Measurements from ENCODE around the gene CAPZB. TPM values are rescaled to one million over a fixed set of nuclear protein-coding genes. Genes with fewer than 3 reads are reported as not detected.

The CAPZB gene
- total and polyA plus RNA-seq, 2 donors (not counting 3 experiments of a cell fraction or from before 2014, with no cell fraction given), result 196 to 347 TPM

DNA sequence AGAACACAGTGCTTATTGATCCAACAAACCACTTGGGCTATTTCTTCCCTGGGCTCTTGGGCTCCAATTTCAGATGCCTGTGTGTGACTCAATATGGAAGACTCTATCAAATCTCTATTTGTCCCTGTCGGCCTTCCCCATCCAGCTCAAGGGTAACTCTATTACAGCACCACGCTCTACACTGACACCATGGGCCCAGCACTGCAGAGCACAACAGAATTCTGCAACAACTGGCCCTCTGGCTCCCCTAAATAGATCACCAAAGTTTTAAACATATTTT, 51.7 kb downstream of the CAPZB start:
- H3K4me1 ChIP-seq (ENCODE audit: control insufficient read depth, extremely low read depth, insufficient read depth, low read length), result peaks cover 49% of the 10 kb centered on the region

GRCh38 chr1:19432943-19433718, 52.2 kb downstream of the CAPZB start:
- ChIA-PET CTCF (interaction anchor here (0.9 to 1.4 kb wide), 2 partner anchors 12 to 13 kb away, joined by 3 read pairs; no protein-coding TSS in a partner anchor), POLR2A (no interaction called here)
- Histone ChIP-seq H3K9me1 (replicated peaks; ENCODE audit: control insufficient read depth, extremely low read depth, insufficient read depth, low read length) (no peaks in the 10 kb centered on the region), H3K36me3 (ENCODE audit: control insufficient read depth in 2 of 2, extremely low read depth in 1 of 2, insufficient read depth in 2 of 2, low read length in 2 of 2) (no peaks in the 10 kb centered on the region), H3K9ac (replicated peaks; ENCODE audit: extremely low read depth, insufficient read depth, low read length) (no peak overlapping the region), H3K9me3 (replicated peaks; ENCODE audit: control insufficient read depth, insufficient read depth, low read length) (no peaks in the 10 kb centered on the region), H3K4me3 (replicated peaks in 1 of 3; ENCODE audit: insufficient read depth in 1 of 3, low read depth in 1 of 3, low read length in 3 of 3) (no peak overlapping the region), H3K27me3 (ENCODE audit: control insufficient read depth in 2 of 2, insufficient read depth in 2 of 2, low read length in 2 of 2) (no peaks in the 10 kb centered on the region), H3K4me1 (ENCODE audit: control insufficient read depth, extremely low read depth, insufficient read depth, low read length) (peaks cover 44% of the 10 kb centered on the region), H3K79me2 (ENCODE audit: control insufficient read depth, insufficient read depth, low read length) (peaks cover 88% of the 10 kb centered on the region), H3K27ac (ENCODE audit: insufficient read depth, low read depth, low read length) (no peak overlapping the region), H4K20me1 (replicated peaks; ENCODE audit: control insufficient read depth, extremely low read depth, insufficient read depth, low read length) (peaks cover 2% of the 10 kb centered on the region), H2AFZ (ENCODE audit: low read depth, low read length) (no peak overlapping the region), H3K4me2 (ENCODE audit: insufficient read depth, low read length) (no peak overlapping the region)
- TF ChIP-seq POLR2A (IDR thresholded peaks at IDR 0.05; ENCODE audit: low read depth, low read length) (no peak), JUN (IDR thresholded peaks at IDR 0.05; ENCODE audit: borderline replicate concordance, insufficient read depth, insufficient read length, low read depth) (no peak), MYC (IDR thresholded peaks at IDR 0.05; ENCODE audit: low read depth, low read length) (no peak), GATA2 (IDR thresholded peaks at IDR 0.05; ENCODE audit: insufficient read depth, insufficient read length, low read depth, low read length) (no peak), FOS (IDR thresholded peaks at IDR 0.05; ENCODE audit: borderline replicate concordance, insufficient read depth, low read length) (no peak), EZH2 (IDR thresholded peaks at IDR 0.05; ENCODE audit: borderline replicate concordance, low read depth, low read length, severe bottlenecking) (no peak), POLR2AphosphoS5 (IDR thresholded peaks at IDR 0.05; ENCODE audit: insufficient read depth, low read depth, low read length) (no peak), CTCF (IDR thresholded peaks at IDR 0.05; ENCODE audit: extremely low read depth in 1 of 2, insufficient read depth in 1 of 2, low read depth in 1 of 2, low read length in 2 of 2) (no peak)
- TF ChIP-seq, protein P1, sequence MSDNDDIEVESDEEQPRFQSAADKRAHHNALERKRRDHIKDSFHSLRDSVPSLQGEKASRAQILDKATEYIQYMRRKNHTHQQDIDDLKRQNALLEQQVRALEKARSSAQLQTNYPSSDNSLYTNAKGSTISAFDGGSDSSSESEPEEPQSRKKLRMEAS (IDR thresholded peaks at IDR 0.05; ENCODE audit: insufficient read depth, insufficient read length), result no peak
- intact Hi-C loops (cut with micrococcal nuclease) (no loop called here), dilution Hi-C loops (cut with MboI; ENCODE audit: extremely low pct_ligation_motif_present, low sequenced_read_pairs) (no loop called here)
- DNase-seq (ENCODE audit: low read depth, low spot score) (no peak), FAIRE-seq (no peak)
- no TSS peak for BruUV-seq (replicated peaks)

More for the DNA sequence above, 51.7 kb downstream of the CAPZB start:
- no peak overlapping the region for H3K9ac ChIP-seq (replicated peaks; ENCODE audit: extremely low read depth, insufficient read depth, low read length)
- ChIA-PET CTCF (interaction anchor here (0.9 kb wide), 1 partner anchor 12 kb away, joined by 3 read pairs; no protein-coding TSS in a partner anchor), POLR2A (no interaction called here)
- peaks cover 2% of the 10 kb centered on the region for H4K20me1 ChIP-seq (replicated peaks; ENCODE audit: control insufficient read depth, extremely low read depth, insufficient read depth, low read length)
- no peak overlapping the region for H3K27ac ChIP-seq (ENCODE audit: insufficient read depth, low read depth, low read length)
- dilution Hi-C loops (cut with MboI; ENCODE audit: extremely low pct_ligation_motif_present, low sequenced_read_pairs) (no loop called here), intact Hi-C loops (cut with micrococcal nuclease) (no loop called here)
- H3K4me2 ChIP-seq (ENCODE audit: insufficient read depth, low read length), result no peak overlapping the region
- no peaks in the 10 kb centered on the region for H3K9me1 ChIP-seq (replicated peaks; ENCODE audit: control insufficient read depth, extremely low read depth, insufficient read depth, low read length)
- FAIRE-seq, result no peak
- BruUV-seq (replicated peaks), result no TSS peak
- H2AFZ ChIP-seq (ENCODE audit: low read depth, low read length), result no peak overlapping the region
- H3K36me3 ChIP-seq (ENCODE audit: control insufficient read depth in 2 of 2, extremely low read depth in 1 of 2, insufficient read depth in 2 of 2, low read length in 2 of 2), result no peaks in the 10 kb centered on the region
- H3K79me2 ChIP-seq (ENCODE audit: control insufficient read depth, insufficient read depth, low read length), result peaks cover 87% of the 10 kb centered on the region
- no peak overlapping the region for H3K4me3 ChIP-seq (replicated peaks in 1 of 3; ENCODE audit: insufficient read depth in 1 of 3, low read depth in 1 of 3, low read length in 3 of 3)
- DNase-seq (ENCODE audit: low read depth, low spot score), result no peak
- no peaks in the 10 kb centered on the region for H3K27me3 ChIP-seq (ENCODE audit: control insufficient read depth in 2 of 2, insufficient read depth in 2 of 2, low read length in 2 of 2)
- no peak for TF ChIP-seq FOS (IDR thresholded peaks at IDR 0.05; ENCODE audit: borderline replicate concordance, insufficient read depth, low read length)
- no peak for TF ChIP-seq JUN (IDR thresholded peaks at IDR 0.05; ENCODE audit: borderline replicate concordance, insufficient read depth, insufficient read length, low read depth)
- no peak for TF ChIP-seq MYC (IDR thresholded peaks at IDR 0.05; ENCODE audit: low read depth, low read length)
- TF ChIP-seq, protein P1 (IDR thresholded peaks at IDR 0.05; ENCODE audit: insufficient read depth, insufficient read length), result no peak
- no peak for TF ChIP-seq GATA2 (IDR thresholded peaks at IDR 0.05; ENCODE audit: insufficient read depth, insufficient read length, low read depth, low read length)
- no peaks in the 10 kb centered on the region for H3K9me3 ChIP-seq (replicated peaks; ENCODE audit: control insufficient read depth, insufficient read depth, low read length)
